GM19397 (cell line): Measurements from ENCODE around the gene ROM1.
"Not testable (repeated sequence)": the region's sequence is repeated elsewhere in the genome, so short reads cannot be mapped to it uniquely, and the experiment has no call there.

ENCODE experiments used
- ATAC-seq: cut with Tn5 transposase; IDR thresholded peaks from one replicate; pipeline ENCODE4 v1.9.1; 2021; ENCODE audit warnings: mild to moderate bottlenecking, moderate library complexity; ENCODE audit not compliant: unreplicated experiment

ROM1 gene

GRCh38 chr11:62585356-62585755 is 27.7 kb upstream of the ROM1 start:
- not testable (repeated sequence) for ATAC-seq

DNA sequence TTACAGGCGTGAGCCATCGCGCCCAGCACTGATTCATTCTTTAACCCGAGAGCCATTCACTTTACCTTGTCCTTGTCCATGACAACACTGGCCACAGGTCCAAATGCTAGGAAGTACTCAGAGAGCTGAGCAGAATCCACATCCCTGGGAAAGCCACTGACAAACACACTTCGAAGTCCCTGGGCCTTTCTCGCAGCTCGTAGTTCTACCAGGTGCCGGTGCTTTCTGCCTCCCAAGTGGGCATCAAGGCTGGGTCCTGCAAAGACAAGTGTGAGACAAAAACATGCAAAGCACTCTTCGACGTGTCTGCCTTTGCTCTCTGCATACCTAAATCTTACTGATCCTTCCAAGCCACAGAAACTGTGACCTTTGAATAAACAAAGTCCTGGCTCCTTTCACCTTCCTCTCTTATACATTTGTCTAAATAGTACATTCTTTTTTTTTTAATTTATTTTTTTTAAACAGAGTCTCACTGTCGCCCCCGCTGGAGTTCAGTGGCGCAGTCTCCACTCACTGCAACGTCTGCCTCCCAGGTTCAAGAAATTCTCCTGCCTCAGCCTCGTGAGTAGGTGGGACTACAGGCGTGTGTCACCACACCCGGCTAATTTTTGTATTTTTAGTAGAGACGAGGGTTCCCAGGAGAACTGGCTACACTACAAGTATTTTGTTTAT is 24.0 kb upstream of the ROM1 start:
- no peak for ATAC-seq

- ATAC-seq = peak; percentile 84
These were observed 21.5 kb upstream of the ROM1 start, which contains the start of gene TUT1 for GRCh38 chr11:62591448-62592145. TUT1 (minus strand) TSS chr11:62591523; CDS start chr11:62591485, 38 bp downstream.

- ATAC-seq = no peak
These were observed 20.8 kb upstream of the ROM1 start for GRCh38 chr11:62592146-62592815.

GRCh38 chr11:62592989-62593421 is 20.1 kb upstream of the ROM1 start:
- no peak for ATAC-seq

DNA sequence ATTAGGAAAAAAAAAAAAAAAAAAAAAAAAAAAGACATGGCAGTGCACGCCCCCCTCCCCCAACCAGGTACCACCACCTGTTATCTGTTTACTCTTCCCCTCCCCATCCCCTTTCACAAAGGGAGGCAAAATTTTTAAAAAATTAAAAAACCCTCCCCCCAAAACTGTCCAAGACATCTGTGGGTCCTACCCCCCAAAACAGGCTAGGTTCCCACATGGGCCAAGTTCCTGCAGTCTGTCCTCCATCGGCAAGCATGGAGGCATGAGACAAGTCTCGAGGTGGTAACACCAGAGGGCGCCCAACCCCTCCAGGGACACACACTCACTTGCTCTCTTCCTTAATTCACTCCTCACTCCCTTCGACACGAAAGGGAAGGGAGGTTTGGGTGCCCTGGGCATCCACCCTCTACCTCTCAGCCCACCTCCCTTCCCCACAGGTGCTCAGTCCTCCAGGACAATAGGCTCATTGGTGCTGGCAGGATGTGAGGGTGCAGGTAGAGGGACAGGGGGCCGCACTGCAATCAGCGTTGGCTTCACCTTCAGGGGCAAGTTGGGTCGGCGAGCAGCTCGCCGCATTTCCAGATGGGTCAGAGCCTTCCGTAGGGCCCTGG is 19.5 kb upstream of the ROM1 start:
- ATAC-seq = no peak

DNA sequence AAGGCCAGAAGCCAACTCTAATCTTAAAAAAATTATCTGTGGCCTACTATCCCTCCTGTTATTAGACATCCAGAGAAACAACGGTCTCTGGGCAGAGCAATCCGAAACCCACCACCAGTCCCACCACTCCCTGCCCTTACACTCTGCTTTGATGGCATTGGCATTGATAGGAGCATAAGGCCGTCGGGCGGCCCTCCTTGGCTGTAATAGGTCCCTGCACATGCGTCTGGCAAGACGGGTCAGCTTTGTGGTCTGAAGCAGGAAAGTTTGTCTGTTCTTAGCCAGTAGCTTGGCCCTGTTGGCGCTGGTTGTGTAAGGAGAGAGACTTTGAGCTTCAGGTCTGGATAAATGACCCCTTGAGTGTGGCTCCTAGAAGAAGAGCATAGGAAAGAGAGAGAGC is 17.9 kb upstream of the ROM1 start:
- ATAC-seq = no peak

GRCh38 chr11:62599069-62599696 is 13.9 kb upstream of the ROM1 start:
- ATAC-seq = peak; percentile 49

DNA sequence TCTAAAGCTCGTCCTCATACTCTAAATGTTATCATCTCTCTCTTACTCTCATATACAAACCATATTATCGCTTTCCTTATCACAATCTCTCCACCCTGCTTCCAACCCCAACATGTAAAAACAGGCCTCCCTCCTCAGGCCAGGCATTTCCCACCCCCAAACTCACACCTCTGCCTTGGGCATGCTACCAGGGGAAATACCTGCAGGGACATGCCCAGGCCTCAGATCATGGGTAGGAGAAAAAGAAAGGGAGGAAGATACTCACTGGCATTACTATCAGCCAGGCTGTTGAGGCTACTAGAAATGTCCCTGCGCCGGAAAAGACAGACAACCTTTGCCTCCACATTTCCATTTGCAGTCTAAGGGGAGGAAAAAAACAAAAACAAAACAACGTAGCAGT is 13.2 kb upstream of the ROM1 start:
- no peak for ATAC-seq

DNA sequence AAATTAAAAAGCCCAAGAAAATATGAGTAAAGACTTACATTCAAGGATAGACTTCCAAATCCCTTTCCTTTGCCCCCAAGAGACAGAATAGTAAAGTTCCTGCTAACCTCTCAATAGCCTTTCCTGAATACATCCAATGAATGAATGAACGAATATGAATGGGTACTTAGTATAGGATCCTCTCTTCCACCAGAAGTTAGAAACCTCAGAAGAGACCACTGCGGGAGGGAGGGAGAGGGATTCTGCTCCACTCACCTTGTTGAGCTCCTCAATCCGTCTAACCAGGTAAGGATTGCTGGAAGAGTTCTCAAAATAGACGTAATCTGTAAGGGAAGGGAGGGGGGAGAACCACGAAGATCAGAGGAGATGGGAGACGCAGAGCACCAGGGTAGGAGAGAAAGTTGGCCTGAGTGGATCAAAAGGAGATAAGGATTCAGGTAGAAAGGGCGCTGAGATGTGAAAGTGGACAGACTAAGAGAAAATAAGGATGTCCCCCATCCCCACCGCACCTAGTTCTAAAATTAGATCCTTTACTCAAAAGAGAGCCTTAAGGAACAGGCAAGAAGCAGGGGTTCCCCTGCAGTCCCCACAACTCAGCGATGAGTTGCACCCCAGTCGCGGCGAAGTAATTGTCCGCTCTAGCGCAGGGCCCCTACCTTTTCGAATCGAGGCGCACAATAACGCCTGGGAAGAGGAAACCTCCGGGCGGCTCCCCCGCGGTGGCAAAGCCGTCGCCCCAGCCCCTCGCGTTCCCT is 12.5 kb upstream of the ROM1 start:
- ATAC-seq = no peak

DNA sequence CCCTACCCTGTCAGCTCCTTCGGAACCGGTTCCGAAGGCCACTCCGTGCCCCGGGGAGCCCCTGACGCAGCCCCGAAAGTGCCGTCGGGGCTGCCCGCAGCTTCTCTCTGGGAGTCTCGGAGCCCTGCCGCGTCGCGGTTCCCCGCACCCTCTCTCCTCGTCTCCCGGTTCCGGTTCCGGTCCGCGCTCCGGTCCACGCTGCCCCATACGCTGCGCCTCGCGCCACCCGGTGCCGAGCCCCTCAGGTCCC is 12.0 kb upstream of the ROM1 start:
- ATAC-seq = no peak

DNA sequence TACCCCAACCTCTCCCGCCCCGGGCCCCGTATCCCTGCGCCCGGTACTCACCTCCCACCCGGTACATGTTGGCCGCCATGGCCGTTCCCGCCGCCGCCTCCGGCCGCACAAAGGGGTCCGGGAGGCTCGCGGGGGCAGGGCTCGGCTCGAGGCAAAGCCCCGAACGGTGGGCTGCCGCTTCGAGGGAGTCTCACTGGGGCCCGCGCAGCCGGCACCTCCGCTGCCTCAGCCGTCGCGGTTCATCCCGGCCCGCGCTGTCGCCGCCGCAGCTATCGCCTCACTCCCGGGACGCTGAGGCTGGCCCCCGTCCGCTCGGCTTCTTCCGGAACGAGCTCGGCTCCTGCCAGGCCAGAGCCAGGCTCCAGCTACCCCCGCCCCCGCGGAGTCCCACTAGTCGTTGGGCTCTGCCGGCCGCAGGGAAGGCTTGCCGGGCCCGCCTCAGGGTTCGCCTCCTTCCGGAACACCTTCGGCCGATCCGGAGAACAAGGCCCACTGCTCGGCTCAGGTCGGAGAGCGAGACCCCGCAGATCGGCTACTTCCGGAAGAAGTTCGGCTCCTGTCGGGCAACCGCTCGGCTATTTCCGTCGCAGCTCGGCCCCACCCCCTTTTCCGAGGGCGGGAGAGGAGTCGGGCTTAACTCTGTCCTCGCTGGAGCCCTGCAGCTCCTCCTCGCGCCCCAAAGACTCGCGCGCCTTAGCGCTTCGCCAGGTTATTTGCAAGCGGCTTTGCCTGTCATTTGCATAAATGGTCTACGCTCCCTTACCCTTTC is 11.5 kb upstream of the ROM1 start, which contains the start of gene MTA2:
Gene MTA2, minus strand, starts transcription at position 494 of the 769 bp plus-strand sequence. Its CDS starts 415 bp downstream, at position 79.
- ATAC-seq = peak; percentile 78

DNA sequence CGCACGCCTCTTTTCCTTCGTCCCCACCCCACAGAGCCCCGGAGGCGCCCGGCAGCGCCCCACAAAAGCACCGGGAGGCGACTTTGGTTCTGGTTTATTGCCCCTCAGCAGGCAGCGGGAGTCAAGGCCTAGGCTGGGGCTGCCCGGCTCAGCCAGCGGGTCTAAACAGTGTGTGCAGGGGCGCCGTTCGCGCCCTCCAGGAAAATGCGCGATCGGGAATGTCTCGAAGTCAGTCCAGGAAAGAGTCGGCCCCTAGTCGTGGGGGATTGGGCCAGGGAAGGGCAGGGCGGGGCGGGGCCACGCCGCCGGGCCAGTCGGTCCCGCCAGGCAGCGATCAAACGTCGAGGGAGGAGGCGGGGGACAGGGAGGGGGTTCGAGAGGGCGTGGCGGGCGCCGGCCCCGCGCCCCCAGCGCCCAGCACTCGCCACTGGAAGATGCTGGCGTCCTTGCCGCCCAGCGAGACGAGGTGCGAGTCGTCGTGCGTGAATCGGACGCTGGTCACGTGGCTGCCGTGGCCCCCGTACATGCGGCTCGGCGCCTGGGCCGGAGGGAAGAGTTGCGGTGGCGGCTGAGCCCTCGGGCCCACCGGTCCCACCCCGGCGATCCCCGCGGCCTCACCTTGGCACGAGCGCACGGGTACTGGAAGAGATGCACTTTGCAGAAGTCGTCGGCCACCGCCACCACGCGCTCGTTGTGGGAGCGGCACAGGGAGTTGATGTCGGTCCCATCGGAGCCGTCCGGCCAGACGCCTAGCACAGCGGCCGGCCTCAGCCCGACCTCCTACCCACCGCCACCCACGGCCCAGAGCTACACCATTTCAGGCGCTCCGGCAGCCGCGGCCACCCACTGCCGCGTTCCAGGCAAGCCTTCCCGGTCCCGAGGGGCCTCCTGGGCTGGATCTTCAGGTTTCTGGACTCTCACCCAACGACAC is 10.7 kb upstream of the ROM1 start:
- ATAC-seq = no peak

GRCh38 chr11:62603072-62603408 is 10.0 kb upstream of the ROM1 start:
- no peak for ATAC-seq

- ATAC-seq = no peak
These were observed 9.2 kb upstream of the ROM1 start for GRCh38 chr11:62603776-62604299.

DNA sequence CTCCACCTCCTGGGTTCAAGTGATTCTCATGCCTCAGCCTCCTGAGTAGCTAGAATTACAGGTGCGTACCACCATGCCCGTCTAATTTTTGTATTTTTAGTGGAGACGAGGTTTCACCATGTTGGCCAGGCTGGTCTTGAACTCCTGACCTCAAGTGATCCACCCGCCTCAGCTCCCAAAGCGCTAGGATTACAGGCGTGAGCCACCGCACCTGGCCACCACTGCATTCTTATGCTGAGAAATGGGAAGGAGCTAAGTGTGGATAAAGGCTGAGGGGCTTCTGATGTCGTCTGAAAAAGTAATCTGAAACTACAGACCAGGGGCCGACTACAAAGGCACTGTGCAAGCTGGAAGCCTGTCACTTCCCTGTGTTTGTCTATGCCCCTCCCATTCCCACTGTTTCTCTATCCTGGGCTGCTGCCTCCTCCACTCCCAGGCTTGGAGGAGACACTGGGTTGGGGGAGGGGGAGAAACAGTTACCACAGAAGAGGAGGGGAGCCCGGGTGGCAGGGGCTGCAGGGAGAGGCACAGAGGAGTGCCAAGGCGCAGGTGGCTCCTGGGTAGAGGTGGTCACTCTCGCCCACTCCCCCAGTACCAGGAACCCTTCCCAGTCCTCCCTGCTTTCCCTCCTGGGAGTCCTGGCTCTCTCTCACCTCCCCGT is 8.5 kb upstream of the ROM1 start:
- no peak for ATAC-seq

- ATAC-seq = no peak
These were observed 7.6 kb upstream of the ROM1 start for GRCh38 chr11:62605467-62605866.

- ATAC-seq = no peak
These were observed 7.2 kb upstream of the ROM1 start for GRCh38 chr11:62605902-62606301.
